ENCODE data around the gene COL5A1.

GRCh38 chr9:134692573-134692860 is 50.9 kb downstream of the COL5A1 start:
- TF ChIP-seq SUZ12 (IDR thresholded peaks at IDR 0.05; ENCODE audit: extremely low read depth, insufficient read depth, insufficient read length) (no peak), ZNF274 (IDR thresholded peaks at IDR 0.05; ENCODE audit: low read depth, low read length) (no peak)
